Midbrain (tissue), 1 donor: ENCODE data around the gene RIT1.

ENCODE experiments used
- DNase-seq: peaks from one replicate; lab custom pipeline; 2025; lab: John Stamatoyannopoulos, UW

RIT1 gene

DNA sequence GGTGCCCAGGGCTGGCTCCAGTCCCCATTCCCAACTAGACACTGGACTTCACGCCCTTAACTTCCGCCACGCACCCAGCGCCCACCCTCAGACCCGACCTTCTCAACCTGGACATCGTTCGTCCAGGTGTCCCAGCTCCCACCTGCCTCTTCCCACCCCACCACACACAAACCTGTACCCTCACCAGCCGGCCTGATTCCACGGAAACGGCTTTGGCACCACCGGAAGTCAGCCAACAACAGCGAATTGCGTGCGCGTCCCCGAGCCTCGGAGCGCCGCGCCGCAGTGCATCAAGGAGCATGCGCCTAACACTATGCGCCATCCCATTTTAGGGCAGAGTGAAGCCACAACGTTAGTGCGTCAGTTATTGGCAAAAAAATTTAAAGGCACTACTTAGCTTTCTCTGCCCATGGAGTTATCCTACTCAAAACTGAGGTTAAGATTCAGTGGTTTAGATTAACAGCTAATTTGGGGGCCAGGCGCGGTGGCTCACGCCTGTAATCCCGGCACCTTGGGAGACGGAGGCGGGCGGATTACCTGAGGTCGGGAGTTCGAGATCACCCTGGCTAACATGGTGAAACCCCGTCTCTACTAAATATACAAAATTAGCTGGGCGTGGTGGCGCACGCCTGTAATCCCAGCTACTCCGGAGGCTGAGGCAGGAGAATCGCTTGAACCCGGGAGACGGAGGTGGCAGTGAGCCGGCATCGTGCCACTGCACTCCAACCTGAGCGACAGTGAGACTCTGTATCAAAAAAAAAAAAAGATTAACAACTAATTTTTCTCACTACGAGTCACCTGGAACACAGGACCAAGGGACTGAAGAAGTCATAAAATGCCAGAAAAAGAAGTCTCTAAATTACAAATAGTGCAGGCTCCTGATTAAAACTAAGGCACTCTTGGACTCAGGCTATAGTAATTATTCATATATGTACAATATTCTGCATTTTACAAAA lies 53.9 kb downstream of the RIT1 start, which contains the start of gene GON4L:
Gene GON4L, minus strand, starts transcription at position 240 of the 956 bp plus-strand sequence. CDS start 3,434 bp downstream, outside the sequence.
- peak; percentile 94 for DNase-seq

DNA sequence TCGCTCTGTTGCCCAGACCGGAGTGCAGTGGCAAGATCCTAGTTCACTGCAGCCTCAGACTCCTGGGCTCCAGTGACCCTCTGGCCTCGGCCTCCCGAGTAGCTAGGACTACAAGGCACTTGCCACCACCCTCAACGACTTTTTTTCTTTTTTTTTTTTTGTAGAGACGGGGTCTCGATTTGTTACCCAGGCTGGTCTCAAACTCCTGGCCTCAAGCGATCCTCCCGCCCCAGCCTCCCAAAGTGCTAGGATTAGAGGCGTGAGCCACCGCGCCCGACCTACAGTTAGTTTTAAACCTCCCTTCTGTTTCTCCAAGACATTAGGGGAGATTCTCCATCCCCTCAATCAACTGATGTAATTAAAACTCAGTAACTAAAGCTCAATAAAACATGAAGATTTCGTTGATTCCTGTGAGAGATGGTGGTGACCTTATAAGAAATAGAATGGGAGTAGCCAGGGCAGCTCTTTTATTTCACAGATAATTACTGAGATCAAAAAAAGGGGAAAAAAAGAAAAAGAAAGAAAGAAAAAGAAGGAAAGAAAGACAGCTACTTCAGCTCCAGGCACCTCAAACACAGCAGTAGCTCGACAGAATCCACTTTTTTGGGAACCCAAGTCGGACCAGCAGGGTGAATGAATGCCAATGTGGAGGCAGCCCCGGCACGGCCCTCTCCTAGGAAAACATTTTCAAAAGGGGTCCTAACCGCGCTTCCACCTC lies 54.7 kb downstream of the RIT1 start:
- no peak for DNase-seq

DNA sequence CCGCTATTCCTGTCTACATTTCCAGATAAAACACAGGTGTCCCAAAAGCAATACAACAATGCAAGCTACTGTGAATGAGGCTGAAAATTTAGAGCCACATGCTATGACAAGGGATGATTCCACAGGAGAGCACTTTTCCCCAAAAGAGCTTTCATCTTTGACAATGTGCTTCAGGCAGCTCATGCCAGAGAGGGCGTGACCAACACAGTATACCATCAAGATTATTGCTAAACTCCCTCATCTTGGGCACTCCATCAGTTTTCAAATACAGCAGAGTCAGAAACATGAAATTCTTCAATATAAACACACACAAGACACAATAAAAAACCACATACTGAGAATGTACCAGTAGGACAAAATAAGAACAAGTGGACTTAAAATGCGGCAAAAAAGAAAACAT lies 60.8 kb downstream of the RIT1 start:
- DNase-seq: no peak

DNA sequence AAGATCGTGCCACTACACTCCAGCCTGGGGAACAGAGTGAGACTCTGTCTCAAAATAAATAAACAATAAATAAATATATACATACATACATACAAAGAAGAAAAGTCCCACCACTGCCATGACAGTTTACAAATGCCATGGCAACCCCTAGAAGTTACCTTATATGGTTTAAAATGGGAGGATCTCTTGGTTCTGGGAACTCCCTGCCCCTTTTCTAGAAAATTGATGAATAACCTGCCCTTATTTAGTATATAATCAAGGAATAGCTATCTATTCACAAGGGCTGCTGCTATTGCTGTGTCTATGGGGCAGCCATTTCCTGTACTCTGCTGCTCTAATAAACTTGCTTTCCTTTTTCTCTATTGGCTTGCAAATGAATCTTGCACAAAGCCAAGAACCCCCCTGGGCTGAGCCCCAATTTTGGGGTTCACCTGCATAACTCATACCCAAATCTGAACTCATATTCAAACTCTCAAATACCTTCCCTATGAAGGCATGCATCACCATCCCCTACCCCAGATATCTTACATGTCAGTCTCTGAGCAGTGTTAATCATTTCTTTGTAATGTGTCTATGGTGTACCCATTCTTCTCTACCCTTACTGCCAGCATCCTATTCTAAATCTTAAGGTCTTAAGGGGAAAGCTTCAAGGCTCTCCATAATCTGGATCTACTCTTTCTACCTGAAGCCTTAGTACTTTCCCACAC lies 63.2 kb downstream of the RIT1 start:
- no peak for DNase-seq
